ENCODE measurements around the gene ZNF385B.

ZNF385B gene

DNA sequence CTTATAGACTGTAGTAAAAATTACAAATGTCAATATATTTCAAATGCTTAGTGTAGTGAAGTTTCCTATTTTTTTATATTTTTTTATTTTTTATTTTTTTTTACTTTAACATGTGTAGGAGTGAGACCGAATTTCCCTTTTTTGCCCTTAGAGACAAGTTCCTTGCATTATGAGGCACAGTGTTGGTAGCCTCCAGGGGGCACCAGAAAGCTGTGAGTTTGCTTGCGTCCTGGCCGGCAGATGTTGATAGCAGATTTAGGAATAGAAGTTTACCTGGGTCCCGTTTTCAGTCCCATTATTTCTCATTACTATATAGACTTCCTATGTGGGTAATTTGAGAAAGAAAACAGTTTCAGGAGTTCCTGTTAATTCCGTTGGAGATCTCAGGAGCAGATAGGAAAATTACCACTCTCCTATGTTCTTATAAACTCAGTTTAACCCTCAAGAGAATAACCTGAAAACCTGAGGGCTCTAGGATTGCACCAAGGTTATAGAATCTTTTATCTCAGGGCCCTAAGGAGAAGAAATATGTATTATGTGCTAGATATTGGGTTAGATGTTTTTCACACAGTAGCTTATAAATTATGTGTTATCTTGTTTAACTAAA lies 439.3 kb downstream of the ZNF385B start:
- peak; percentile 90 for TF ChIP-seq CTCF (conservative IDR thresholded peaks at IDR 0.05)
- H3K27ac ChIP-seq, result no peak overlapping the region

- no peak for TF ChIP-seq CTCF (conservative IDR thresholded peaks at IDR 0.05)
- peak overlapping the region; percentile 9; the same call in 1 of the 2 replicates for H3K27ac ChIP-seq
Measured at GRCh38 chr2:179417436-179417949, 443.9 kb downstream of the ZNF385B start.

GRCh38 chr2:179412112-179412511 lies 449.3 kb downstream of the ZNF385B start:
- no peak for TF ChIP-seq CTCF (conservative IDR thresholded peaks at IDR 0.05)

GRCh38 chr2:179410552-179411356 lies 450.7 kb downstream of the ZNF385B start:
- TF ChIP-seq CTCF (conservative IDR thresholded peaks at IDR 0.05), result peak; percentile 80
- H3K27ac ChIP-seq, result no peak overlapping the region

More at GRCh38 chr2:179412112-179412511, 449.3 kb downstream of the ZNF385B start:
- H3K27ac ChIP-seq, result no peak overlapping the region

- no peak for TF ChIP-seq CTCF (conservative IDR thresholded peaks at IDR 0.05)
- H3K27ac ChIP-seq, result no peak overlapping the region
Measured at GRCh38 chr2:179403624-179404023, 457.8 kb downstream of the ZNF385B start.

- no peak for TF ChIP-seq CTCF (conservative IDR thresholded peaks at IDR 0.05)
- H3K27ac ChIP-seq, result no peak overlapping the region
Measured at GRCh38 chr2:179393481-179393880, 467.9 kb downstream of the ZNF385B start.

Measured in VCaP (cell line).